Neuronal stem cell (in vitro differentiated cells): Measurements from ENCODE around the gene PLD5.

Experiments used
- DNase-seq: peaks from one replicate; pipeline ENCODE4 v3.0.0-alpha.2; 2013; ENCODE audit warnings: low spot score
- H2AFZ ChIP-seq: one replicate; pipeline ENCODE4 v1.6.1; 2013; ENCODE audit warnings: mild to moderate bottlenecking, low read length, inconsistent platforms
- H2AK5ac ChIP-seq: 2 replicates; pipeline ENCODE4 v1.6.1; 2013; ENCODE audit warnings: low read depth, mild to moderate bottlenecking, inconsistent platforms, low read length, moderate library complexity, mixed read lengths
- H2BK120ac ChIP-seq: 2 replicates; pipeline ENCODE4 v1.6.1; 2013; ENCODE audit warnings: low read depth, mild to moderate bottlenecking, inconsistent platforms, low read length, moderate library complexity, mixed read lengths
- H2BK12ac ChIP-seq: one replicate; pipeline ENCODE4 v1.6.1; 2013; ENCODE audit warnings: low read length, inconsistent platforms
- H2BK15ac ChIP-seq: 2 replicates; pipeline ENCODE4 v1.6.1; 2013; ENCODE audit warnings: mild to moderate bottlenecking, low read length, inconsistent platforms, mixed read lengths
- H2BK5ac ChIP-seq: one replicate; pipeline ENCODE4 v1.6.1; 2013; ENCODE audit warnings: inconsistent platforms, mild to moderate bottlenecking, low read length, moderate library complexity
- H3K14ac ChIP-seq: one replicate; pipeline ENCODE4 v1.6.1; 2013; ENCODE audit warnings: low read length, inconsistent platforms
- H3K18ac ChIP-seq: 2 replicates; pipeline ENCODE4 v1.6.1; 2013; ENCODE audit warnings: low read length, inconsistent platforms
- H3K23ac ChIP-seq: 2 replicates; pipeline ENCODE4 v1.6.1; 2013; ENCODE audit warnings: low read depth, mild to moderate bottlenecking, mixed read lengths, low read length, inconsistent platforms; ENCODE audit not compliant: poor library complexity
- H3K27ac ChIP-seq: replicated peaks from 3 replicates; pipeline ENCODE4 v1.5.1; 2013; ENCODE audit warnings: low read length, inconsistent platforms
- H3K27me3 ChIP-seq, 3 experiments: 2 replicates each; pipeline ENCODE4 v1.6.1; 2013; ENCODE audit warnings: low read length in 3 of 3, mild to moderate bottlenecking in 2 of 3, inconsistent platforms in 1 of 3, low read depth in 1 of 3, mixed read lengths in 1 of 3, moderate library complexity in 1 of 3; ENCODE audit not compliant: control insufficient read depth in 3 of 3, insufficient read depth in 3 of 3
- H3K36me3 ChIP-seq, 2 donors: replicated peaks in 1 of 2; 2 replicates each; pipeline ENCODE4 v1.6.1; 2013; ENCODE audit warnings: low read length in 2 of 2; ENCODE audit not compliant: control insufficient read depth in 2 of 2, insufficient read depth in 2 of 2
- H3K4ac ChIP-seq: 2 replicates; pipeline ENCODE4 v1.6.1; 2013; ENCODE audit warnings: inconsistent platforms, mild to moderate bottlenecking, low read length, moderate library complexity
- H3K4me1 ChIP-seq, 2 donors: 1 replicate in 1 of 2; 2 replicates in 1 of 2; pipeline ENCODE4 v1.6.1; 2013; ENCODE audit warnings: low read length in 2 of 2, low read depth in 1 of 2; ENCODE audit not compliant: control insufficient read depth in 2 of 2, insufficient read depth in 1 of 2
- H3K4me2 ChIP-seq: one replicate; pipeline ENCODE4 v1.6.1; 2013; ENCODE audit warnings: mild to moderate bottlenecking, low read length, inconsistent platforms; ENCODE audit not compliant: insufficient read depth, poor library complexity, severe bottlenecking
- H3K4me3 ChIP-seq, 2 donors: 2 replicates each; pipeline ENCODE4 v1.5.1; 2013; ENCODE audit warnings: low read length in 2 of 2, mild to moderate bottlenecking in 2 of 2, inconsistent platforms in 1 of 2, moderate library complexity in 1 of 2
- H3K79me1 ChIP-seq: one replicate; pipeline ENCODE4 v1.6.1; 2013; ENCODE audit warnings: low read depth, mild to moderate bottlenecking, inconsistent platforms, low read length, moderate library complexity
- H3K9ac ChIP-seq: one replicate; pipeline ENCODE4 v1.6.1; 2013; ENCODE audit warnings: mild to moderate bottlenecking, low read depth, low read length, inconsistent platforms; ENCODE audit not compliant: poor library complexity
- H3K9me3 ChIP-seq, 2 donors: replicated peaks in 1 of 2; 2 replicates each; pipeline versions ENCODE3 to v1.6.1; 2013; ENCODE audit warnings: low read length in 2 of 2, mild to moderate bottlenecking in 2 of 2, inconsistent platforms in 1 of 2, low read depth in 1 of 2, mixed read lengths in 1 of 2, moderate library complexity in 1 of 2; ENCODE audit not compliant: control insufficient read depth in 2 of 2, insufficient read depth in 1 of 2
- H4K8ac ChIP-seq: one replicate; pipeline ENCODE4 v1.6.1; 2013; ENCODE audit warnings: low read depth, mild to moderate bottlenecking, inconsistent platforms, low read length, moderate library complexity
- H4K91ac ChIP-seq: one replicate; pipeline ENCODE4 v1.6.1; 2013; ENCODE audit warnings: low read length, low read depth, mild to moderate bottlenecking, inconsistent platforms; ENCODE audit not compliant: poor library complexity
- WGBS, 2 donors: extraction: QIAGEN DNeasy Blood & Tissue Kit; methylation state at CpG; one replicate each; pipeline ENCODE4 v1.1.7; 2013; ENCODE audit warnings: missing lambda C conversion rate in 2 of 2, mixed read lengths in 1 of 2; ENCODE audit not compliant: insufficient read length in 2 of 2, insufficient replicate concordance in 1 of 2; ENCODE audit errors: extremely low coverage in 2 of 2; 5-methylcytosine and 5-hydroxymethylcytosine counted together

The PLD5 gene

GRCh38 chr1:242055749-242056320 lies 468.7 kb downstream of the PLD5 start:
- Histone ChIP-seq H3K36me3 (no peaks in the 10 kb centered on the region), H3K4me1 (peaks cover 0 to 2% of the 10 kb centered on the region in 2 donors), H3K9me3 (no peaks in the 10 kb centered on the region), H3K9ac (no peak overlapping the region), H3K4me2 (no peak overlapping the region), H2AFZ (no peak overlapping the region), H3K4ac (no peak overlapping the region), H3K14ac (no peak overlapping the region), H2AK5ac (no peak overlapping the region), H2BK15ac (no peak overlapping the region), H3K18ac (no peak overlapping the region), H3K27ac (no peak overlapping the region), H2BK12ac (no peak overlapping the region), H3K27me3 (peaks cover 0 to 1% (median 0%) of the 10 kb centered on the region in 3 experiments), H3K4me3 (no peak overlapping the region), H2BK120ac (no peak overlapping the region), H4K91ac (no peak overlapping the region), H4K8ac (no peak overlapping the region), H3K79me1 (no peaks in the 10 kb centered on the region), H3K23ac (no peak overlapping the region), H2BK5ac (no peak overlapping the region)
- no peak for DNase-seq
- WGBS, 2 donors = no CpG with 5 or more reads among the region's 7 CpGs

- Histone ChIP-seq H4K91ac (no peak overlapping the region), H3K9ac (no peak overlapping the region), H3K79me1 (no peaks in the 10 kb centered on the region), H3K4me1 (peaks cover 0 to 1% of the 10 kb centered on the region in 2 donors), H3K14ac (no peak overlapping the region), H2BK15ac (no peak overlapping the region), H3K4ac (no peak overlapping the region), H3K18ac (no peak overlapping the region), H3K4me2 (no peak overlapping the region), H3K9me3 (no peaks in the 10 kb centered on the region), H2BK5ac (no peak overlapping the region), H2BK12ac (no peak overlapping the region), H2AK5ac (no peak overlapping the region), H3K23ac (no peak overlapping the region), H4K8ac (no peak overlapping the region), H2BK120ac (no peak overlapping the region), H3K27me3 (no peaks in the 10 kb centered on the region), H2AFZ (no peak overlapping the region), H3K4me3 (no peak overlapping the region), H3K27ac (no peak overlapping the region), H3K36me3 (no peaks in the 10 kb centered on the region)
- DNase-seq = no peak
- no CpG with 5 or more reads among the region's 3 CpGs for WGBS, 2 donors
These were observed 481.3 kb downstream of the PLD5 start for GRCh38 chr1:242043165-242043564.

GRCh38 chr1:242034392-242034791 lies 490.1 kb downstream of the PLD5 start:
- DNase-seq = no peak
- no CpG with 5 or more reads among the region's 5 CpGs for WGBS, 2 donors
- Histone ChIP-seq H4K8ac (no peak overlapping the region), H3K36me3 (no peaks in the 10 kb centered on the region), H2BK120ac (no peak overlapping the region), H3K9me3 (no peaks in the 10 kb centered on the region), H2BK15ac (no peak overlapping the region), H2BK12ac (no peak overlapping the region), H3K4ac (no peak overlapping the region), H3K27ac (no peak overlapping the region), H3K4me3 (no peak overlapping the region), H3K18ac (no peak overlapping the region), H2BK5ac (no peak overlapping the region), H3K14ac (no peak overlapping the region), H3K4me2 (no peak overlapping the region), H2AFZ (no peak overlapping the region), H3K27me3 (no peaks in the 10 kb centered on the region), H3K23ac (no peak overlapping the region), H3K9ac (no peak overlapping the region), H2AK5ac (no peak overlapping the region), H3K4me1 (no peaks in the 10 kb centered on the region), H4K91ac (no peak overlapping the region), H3K79me1 (no peaks in the 10 kb centered on the region)

- no peaks in the 10 kb centered on the region for H3K79me1 ChIP-seq
- no CpG with 5 or more reads among the region's 4 CpGs for WGBS, 2 donors
- no peaks in the 10 kb centered on the region for H3K27me3 ChIP-seq
- H3K4me3 ChIP-seq = no peak overlapping the region
- H3K23ac ChIP-seq = no peak overlapping the region
- H3K4me1 ChIP-seq = no peaks in the 10 kb centered on the region
- no peak overlapping the region for H2BK12ac ChIP-seq
- no peak overlapping the region for H3K4ac ChIP-seq
- H2AK5ac ChIP-seq = no peak overlapping the region
- H3K4me2 ChIP-seq = no peak overlapping the region
- H3K27ac ChIP-seq = no peak overlapping the region
- no peak overlapping the region for H3K18ac ChIP-seq
- no peak overlapping the region for H4K8ac ChIP-seq
- H3K14ac ChIP-seq = no peak overlapping the region
- H3K9me3 ChIP-seq = no peaks in the 10 kb centered on the region
- H2BK120ac ChIP-seq = no peak overlapping the region
- no peak overlapping the region for H2BK5ac ChIP-seq
- no peaks in the 10 kb centered on the region for H3K36me3 ChIP-seq
- DNase-seq = no peak
- no peak overlapping the region for H4K91ac ChIP-seq
- H2AFZ ChIP-seq = no peak overlapping the region
- H3K9ac ChIP-seq = no peak overlapping the region
- no peak overlapping the region for H2BK15ac ChIP-seq
These were observed 491.1 kb downstream of the PLD5 start for GRCh38 chr1:242033447-242033846.
